Lung microvascular endothelial cell (primary cell): ENCODE results near the gene ANKS1B. TPM values are rescaled to one million over a fixed set of nuclear protein-coding genes. Genes with fewer than 3 reads are reported as not detected.
"Not testable (repeated sequence)": the region's sequence is repeated elsewhere in the genome, so short reads cannot be mapped to it uniquely, and the experiment has no call there.

Experiments
- DNase-seq, 2 donors: peaks; one replicate each; pipeline versions ENCODE4 v3.0.0 to v3.0.0-alpha.2; 2010; ENCODE audit warnings: low read depth in 2 of 2
- total RNA-seq: library from RNA; depleted of rRNA; stranded (reverse); fragments of >200 nt; gene quantifications from 2 replicates; pipeline ENCODE4 v1.2.1, GENCODE V29; 2014

ANKS1B gene
- total RNA-seq, 1 donor from 2014 or later, result 0.20 TPM

DNA sequence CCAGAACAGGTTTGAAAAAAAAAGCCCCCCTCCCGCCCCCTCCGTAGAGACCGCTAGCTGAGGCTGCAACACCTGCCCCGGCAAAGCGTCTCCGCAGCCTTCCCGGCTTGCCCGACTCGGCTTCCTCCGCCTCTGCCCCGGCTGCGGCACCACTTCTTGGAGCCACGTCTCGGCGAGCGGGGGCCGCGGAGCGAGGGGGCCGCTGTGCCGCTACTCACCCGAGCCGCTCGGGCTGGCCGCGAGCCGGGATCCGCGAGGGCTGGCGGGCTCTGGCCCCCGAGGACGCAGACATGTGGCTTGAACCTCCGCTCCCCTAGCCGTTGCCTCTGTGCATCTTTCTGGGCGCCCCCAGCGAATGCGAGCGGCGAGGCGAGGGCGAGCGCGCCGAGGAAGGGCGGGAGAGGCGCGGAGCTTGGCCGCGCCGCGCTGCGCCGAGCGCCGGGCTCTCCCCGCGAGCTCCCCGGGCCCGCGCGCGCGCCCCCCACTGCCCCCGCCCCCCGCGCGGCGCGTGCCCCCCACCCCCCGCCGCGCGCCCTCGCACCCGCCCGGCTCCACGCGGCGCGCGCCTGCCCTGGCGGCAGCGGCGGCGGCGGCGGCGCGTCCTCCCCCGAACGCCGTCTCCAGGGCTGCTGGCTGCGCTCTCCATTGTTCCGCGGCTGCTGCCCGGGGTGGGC lies 1090.2 kb downstream of the ANKS1B start:
- peak in 1 of 2 donors; percentile 12 for DNase-seq

DNA sequence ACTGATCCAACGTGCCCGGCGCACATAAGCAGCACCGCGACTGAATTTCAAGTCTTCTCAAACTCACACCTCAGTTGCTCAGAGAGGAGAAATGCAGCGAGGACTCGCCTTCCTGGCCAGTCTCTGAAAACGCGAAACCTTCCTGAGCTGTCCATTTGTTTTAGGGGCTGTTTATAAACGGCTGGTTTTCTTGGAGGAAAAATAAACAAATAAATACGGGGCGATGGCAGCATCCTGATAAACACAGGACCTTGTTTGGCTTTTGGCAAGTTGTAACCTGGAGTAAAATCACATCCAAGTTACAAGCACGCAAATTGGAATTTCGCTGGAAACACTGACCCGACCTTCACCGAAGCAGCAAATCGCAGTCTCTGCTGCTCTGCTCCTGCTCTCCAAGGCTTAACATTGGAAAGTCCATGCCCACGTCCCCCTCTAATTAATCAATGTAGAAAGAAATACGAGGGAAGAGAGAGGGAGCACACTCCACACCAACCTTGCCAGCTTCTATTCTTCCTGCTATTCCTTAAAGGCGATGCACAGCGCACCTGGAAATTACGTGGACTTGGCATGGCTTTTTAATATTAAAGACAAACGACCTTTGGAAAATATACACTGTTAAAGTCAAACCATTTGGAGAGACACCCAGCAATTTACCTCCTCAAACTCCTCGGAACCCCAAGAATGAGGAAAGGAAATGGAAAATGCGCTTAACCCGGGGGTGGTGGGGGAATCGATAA lies 1090.9 kb downstream of the ANKS1B start:
- DNase-seq, result peak in 1 of 2 donors; percentile 8

DNA sequence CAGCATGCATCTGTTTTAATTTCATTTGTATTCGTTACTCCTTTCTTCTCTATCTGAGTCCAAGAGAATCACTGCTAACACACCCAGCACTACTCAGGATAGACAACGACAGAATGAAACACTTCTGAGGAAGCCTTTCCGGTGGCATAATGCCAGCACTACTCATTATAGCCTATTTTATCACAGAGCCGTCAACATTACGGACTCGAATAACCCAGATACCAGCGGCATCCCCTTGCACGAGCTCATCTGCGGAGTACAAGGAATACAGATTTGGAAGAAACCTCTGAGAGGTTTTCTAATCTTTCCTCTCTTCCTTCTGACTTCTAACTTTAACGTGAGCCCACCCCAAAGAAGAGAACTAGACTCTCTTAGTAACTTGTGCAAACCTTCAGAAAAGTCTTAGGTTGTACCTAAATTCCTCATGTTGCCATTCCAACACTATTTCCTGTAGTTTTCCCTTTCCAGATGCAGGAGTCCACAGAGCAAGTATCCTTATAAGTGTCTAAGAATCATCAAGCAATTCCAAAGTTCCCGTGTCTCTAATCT lies 1091.5 kb downstream of the ANKS1B start:
- no peak for DNase-seq

DNA sequence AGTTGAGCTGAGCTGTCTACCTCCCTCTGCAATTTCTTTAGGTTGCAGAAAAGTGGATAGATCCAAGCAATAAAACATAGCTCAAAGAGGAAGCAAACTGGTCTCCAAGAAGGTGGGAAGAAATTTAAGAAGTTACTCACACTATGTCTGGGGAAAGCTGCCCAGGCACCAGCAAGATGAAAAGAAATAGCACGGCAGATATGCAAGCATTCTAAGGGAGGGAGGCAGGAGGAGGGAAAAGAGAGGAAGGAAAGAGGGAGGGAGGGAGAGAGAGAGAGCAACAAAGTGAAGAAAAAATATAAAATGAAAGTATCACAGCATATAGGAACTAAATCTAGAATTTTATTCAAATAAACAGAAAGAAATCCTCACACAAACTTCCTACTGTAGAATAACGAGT lies 1099.0 kb downstream of the ANKS1B start:
- DNase-seq, result no peak

DNA sequence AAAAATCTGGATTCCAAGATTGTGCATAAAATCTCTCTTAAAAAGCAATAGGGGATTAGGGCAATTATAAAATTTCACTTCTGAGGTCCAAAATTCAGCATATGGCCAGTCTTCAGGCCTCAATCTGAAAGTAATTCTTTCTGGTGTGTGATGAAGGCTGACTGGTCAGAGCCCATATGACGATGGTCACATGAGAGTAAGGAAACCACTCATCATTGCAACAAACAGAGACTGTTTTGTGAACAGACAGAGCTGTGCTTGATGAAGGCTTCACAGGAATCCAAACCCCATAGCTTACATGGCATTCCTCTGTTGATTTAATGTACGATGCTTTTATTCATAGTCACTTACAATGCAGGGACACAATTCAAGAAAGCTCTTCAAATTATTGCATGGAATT lies 1101.5 kb downstream of the ANKS1B start:
- DNase-seq, result no peak

DNA sequence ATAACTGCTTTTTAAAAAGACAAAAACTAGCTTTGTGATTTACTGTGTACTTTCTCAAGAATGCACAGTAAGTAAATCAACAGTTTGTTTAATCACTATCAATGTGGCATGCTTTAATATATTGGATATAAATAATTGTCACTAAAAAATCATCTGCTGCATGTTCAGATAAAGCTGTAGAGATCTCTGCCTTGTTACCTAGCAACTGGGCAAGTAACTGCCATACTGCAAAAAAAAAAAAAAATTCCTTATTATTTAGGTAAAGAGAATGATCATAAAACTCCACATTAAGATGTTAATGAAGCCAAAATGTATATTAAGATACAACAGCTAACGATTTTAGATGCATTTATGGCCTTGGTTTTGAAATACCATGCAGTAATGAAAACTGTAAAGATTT lies 1102.2 kb downstream of the ANKS1B start:
- DNase-seq, result no peak

DNA sequence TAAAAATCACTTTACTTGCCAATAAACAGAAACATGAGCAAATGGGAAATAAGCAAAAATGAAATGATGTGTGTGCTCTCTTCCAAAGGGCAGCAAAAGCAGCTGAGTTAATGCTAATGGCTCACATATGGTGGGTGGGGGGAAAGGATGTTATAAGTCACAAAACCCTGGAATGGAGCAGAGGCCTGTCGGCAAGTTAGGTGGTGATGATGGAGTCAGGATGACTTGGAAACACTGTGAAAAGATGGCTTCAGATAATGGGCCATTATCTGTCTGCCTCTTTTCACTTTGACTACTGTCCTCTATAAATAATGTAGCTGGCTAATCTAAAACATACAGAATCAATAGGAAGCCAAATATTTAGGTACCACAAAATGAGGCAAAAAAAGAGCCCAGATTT lies 1111.0 kb downstream of the ANKS1B start:
- DNase-seq, result no peak

DNA sequence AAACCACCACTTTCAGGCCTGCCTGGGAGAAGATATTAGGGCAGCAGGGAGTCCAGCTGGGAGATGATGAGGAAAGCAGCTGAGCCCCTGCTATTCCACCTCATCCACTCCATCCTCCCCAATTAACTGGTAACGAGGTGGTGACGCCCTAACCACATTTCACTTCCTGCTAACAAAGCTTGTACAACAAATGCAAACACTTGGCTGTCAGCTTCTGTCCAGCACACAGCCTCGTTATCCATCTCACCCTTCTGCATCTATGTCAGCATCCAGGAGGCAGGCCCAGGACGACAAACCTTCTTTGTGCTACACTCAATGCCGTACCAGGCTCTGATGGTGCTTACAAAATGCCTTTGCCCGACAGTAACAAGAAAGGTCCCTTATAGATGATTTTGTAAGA lies 1114.2 kb downstream of the ANKS1B start:
- no peak for DNase-seq

DNA sequence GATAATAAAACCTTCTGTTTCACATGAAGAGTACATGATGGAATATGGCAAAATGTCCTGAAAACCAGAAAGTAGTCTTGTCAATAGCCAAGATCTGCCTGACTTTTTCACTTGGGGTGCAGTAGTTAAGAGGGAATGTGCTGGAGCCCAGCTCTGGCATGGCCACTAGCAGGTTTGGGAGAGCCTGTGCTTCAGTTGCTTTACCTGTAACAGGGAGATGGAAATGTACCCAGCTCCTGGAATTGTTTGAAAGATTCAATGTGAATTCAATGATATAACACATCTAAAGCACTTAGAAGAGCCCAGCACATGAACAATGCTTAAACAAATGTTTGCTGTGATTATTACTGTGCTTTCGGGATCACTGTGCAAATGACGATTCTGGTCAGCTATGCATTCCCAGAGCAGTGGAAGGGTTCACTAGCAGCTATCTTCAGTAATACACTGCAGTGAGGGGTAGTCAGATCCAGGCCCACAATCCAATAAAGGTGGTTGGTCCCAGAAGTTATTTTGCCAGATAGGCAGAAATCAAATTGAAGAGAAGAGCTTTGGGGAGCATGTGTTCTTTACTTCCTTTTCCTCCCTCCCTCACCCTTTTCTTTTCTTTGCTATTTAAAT lies 1114.7 kb downstream of the ANKS1B start:
- no peak for DNase-seq

DNA sequence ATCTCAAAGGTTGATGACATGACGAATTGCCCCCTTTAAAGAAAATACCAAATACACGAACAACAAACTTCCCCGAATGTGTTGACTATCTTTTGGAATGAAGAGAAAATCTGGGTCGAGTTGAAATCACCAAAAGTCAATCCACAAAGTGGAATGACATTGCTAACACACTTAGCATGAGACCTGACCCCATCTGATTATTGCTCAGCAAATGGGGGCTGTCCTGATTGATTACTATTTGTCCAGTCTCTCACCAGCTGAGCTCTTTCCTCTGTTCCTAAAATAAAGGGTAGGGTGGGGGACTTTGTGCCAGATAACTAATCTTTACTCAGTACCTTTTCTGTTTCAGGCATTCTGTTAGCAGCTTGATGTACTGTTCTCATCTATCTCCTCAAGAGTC lies 1116.2 kb downstream of the ANKS1B start:
- no peak for DNase-seq

DNA sequence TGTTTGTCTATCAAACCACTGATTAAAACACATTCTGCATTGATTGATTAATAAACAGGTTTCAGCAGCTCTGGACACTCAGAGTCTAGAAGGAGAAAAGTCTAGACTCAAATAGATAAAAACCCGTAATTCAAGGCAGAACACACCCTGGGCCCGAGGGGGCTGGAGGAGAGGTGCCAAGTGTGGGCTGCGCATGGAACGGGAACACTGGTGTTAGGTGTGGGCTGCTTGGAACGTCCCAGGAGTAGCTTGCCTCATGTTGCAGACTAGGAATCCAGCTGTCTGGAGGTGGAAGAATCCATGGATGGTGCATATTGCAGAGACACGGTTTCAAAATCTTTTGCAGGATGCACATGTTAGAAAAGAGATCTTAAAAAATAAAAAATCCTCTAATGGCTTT lies 1116.7 kb downstream of the ANKS1B start:
- no peak for DNase-seq

DNA sequence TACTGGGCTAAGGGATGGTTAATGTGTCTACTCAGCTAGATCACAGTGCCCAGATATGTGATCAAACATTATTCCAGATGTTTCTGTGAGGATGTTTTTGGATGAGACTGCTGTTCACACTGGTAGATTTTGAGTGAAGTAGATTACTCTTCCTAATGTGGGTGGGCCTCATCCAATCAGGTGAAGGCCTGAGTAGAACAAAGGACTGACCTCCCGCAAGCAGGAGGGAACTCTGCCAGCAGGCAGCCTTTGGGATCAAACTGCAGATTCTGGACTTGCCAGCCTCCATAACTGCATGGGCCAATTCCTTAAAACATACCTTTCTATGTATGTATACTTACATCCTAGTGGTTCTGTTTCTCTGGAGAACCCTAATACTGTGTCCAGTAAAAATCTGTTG lies 1120.4 kb downstream of the ANKS1B start:
- no peak for DNase-seq

DNA sequence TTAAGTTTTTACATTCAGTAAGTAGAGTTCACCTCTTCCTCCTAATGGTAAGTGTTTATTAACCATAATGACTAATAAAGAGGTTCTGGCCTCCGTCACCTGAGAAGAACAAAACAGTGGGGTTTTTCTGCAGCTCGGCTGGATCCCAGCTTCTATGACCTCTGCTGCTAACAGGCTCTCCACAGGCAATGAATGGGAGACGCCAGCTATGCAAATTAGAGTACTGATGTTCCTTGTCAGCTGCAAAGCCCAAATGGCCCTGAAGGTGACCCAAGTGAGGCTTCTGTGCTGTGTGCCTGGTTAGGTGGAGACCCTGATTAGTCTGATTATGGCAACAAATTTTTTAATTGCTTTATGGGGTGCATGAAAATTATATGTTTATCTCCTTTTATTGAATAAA lies 1121.6 kb downstream of the ANKS1B start:
- DNase-seq, result no peak

DNA sequence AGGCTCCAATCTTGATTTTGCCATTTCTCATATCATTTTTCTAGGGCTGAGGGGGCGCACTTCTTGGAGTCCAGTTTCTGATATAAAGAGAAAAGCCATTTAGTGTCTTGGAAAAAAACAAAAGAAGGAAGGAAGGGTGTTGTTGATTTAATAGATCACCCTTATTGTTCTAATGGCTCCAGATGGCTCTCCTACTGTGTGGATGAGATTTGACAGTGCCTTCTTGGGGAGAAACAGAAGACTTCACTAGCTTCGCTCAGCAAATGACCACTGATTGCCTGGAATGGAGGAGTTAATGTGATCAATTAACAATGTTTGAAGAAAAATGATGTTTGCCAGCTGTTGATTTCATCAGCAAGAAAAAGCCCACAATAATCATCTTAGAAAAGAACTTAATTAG lies 1123.5 kb downstream of the ANKS1B start:
- no peak for DNase-seq

DNA sequence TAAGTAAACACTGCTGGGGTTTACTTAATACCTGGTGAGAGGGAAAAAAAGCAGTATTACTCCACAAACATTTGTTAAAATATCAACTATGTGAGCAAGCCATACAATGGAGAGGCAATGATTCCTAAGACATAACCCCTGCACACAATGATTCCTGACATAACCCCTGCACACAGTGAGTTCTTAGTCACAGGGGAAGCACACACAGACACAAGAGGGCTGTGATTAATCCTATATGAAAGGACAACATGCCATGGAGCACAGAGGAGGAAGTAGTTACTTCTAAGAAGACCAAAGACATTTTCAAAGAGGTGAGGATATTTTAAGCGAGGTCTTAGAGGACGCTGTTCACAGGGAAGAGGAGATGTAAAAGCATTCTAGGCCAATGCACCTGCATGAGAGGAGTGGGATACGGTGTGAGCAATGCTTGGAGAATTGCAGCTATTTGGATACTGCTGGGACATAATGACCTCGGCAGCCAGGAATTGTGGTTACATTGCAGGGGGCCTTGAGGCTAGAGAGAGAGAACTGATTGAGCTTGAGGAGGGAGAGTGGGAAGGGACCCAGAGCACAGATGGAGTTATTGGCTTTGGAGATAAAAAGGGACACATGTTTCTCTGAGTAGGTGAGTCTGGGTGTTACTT lies 1127.7 kb downstream of the ANKS1B start:
- DNase-seq, result no peak

DNA sequence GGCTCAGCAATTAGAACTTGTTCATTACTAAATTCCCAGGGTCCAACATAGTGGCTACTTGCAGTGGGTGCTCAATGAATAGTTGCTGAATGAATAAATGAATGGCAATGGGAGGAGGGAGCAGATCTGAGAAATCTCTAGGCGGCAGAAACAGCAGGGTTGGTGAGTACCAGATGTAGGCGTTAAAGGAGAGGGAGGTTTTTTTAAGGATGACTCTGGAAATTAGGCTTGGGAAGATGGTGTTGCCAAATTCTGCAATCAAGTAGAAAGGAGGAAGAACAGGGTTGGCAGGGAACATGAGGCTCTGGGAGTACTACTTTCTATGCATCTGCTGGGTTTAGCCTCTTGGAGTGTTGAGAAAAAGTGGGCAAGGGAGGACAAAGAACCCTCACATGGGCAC lies 1132.6 kb downstream of the ANKS1B start:
- no peak for DNase-seq

DNA sequence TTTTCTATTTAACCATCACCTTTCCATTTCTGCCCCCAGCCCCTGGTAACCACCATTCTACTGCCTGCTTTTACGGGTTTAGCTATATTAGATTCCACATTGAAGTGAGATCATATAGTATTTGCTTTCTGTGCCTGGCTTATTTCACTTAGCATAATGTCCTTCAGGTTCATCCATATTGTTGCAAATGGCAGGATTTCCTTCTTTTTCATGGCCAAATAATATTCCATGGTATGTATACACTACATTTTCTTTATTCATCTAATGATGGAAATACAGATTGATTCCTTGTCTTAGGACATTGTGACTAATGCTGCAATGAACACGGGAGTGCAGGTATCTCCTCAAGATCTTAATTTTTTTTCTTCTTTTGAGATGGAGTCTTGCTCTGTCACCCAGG lies 1137.5 kb downstream of the ANKS1B start:
- DNase-seq, result no peak

DNA sequence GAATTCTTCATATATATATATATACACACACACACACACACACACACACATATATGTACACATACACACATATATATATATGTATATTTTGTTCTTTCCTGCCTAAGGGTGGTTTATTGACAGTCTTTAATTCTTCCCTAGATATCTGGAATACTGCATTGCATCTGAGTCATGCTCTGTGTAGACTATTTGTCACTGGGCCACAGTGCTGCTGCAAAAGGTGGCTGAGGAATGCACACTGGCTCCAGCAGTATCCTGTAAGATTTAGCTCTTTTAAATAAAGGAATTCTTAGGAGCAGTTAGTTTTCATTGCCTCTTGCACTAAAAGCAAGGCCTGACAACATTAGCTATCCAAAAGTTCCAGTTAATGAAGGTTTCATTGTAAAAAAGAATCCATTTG lies 1138.8 kb downstream of the ANKS1B start:
- no peak for DNase-seq

DNA sequence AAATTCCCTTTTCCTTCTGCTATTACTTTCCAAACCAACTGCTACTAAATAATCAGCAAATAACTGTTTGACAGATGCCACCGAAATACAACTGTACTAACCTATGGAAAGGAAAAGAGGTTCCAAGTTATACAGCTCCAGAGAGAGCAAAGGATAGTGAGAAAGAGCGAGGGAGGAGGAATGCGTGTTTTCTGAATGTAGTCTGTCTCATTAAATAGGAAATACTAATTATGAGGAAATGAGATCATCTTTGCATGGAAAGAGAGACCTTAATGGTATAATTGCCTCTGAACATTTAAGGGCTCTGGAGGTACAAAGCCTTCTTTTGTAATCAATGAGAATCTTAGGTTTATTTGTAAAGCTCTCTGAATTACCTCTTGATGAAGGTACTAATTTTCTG lies 1144.4 kb downstream of the ANKS1B start:
- no peak for DNase-seq

DNA sequence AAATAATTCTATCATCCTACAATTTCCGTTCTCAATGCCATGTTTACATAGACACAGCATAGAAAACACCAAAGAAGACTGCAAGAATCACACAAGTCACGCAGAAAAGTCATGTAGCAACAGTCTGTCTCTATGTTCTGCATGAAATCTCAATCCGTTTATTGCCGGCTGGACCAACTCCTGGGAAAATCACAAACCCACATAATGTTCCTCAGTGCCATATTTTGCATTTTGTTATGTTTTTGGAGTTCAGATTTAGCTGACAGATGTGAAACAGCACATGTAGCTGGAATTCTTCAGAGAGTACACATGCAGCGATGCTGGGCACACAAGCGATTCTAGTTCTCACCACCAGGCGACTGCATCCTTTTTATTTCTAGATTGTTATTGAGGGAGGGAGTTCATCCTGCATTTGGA lies 1146.5 kb downstream of the ANKS1B start:
- DNase-seq, result no peak

DNA sequence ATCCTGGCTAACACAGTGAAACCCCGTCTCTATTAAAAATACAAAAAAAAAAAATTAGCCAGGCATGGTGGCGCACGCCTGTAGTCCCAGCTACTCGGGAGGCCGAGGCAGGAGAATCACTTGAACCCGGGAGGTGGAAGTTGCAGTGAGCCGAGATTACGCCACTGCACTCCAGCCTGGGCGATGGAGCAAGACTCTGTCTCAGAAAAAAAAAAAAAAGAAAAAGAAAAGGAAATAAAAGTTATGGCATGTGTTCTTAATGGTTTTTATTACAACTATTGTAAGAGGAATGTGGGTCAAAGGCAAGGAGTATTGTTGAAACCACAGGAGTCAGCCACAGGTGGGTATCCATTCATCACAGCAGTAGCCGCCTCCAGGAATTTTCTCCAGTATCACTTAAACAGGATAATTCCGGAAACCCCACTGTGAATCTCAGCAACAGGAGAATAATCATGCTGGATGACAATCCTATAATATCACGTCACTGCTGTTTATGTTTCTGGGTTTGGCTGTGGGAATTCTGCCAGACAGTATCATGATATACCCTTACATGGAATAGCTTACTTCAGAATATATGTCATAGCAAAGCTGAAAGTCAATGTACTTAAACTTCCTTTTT lies 1147.5 kb downstream of the ANKS1B start:
- DNase-seq, result not testable (repeated sequence)

DNA sequence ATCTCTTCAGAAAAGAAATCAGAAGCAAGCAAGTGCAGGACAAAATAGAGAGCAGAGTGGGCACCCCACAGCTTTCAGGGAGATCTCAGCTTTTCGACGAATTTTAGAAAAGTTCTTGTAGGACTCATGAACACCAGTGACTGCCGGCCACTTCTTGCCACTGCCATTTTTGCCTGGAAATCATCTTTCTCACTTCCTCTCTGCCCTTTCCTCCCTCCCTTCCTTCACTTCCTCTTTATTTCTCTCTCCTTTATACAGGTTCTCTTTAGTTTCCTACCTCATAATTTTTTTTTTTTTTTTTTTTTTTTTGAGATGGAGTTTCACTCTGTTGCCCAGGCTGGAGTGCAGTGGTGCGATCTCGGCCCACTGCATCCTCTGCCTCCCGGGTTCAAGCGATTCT lies 1154.1 kb downstream of the ANKS1B start:
- no peak for DNase-seq
